Measurements from ENCODE around the gene CATSPER4. TPM values are rescaled to one million over a fixed set of nuclear protein-coding genes. Genes with fewer than 3 reads are reported as not detected.

CATSPER4 gene
- total RNA-seq, 1 donor from 2014 or later = not detected

GRCh38 chr1:26234644-26235370 lies 44.4 kb downstream of the CATSPER4 start:
- DNase-seq (ENCODE audit: extremely low read depth, low read depth, low spot score) = no peak

- DNase-seq (ENCODE audit: extremely low read depth, low read depth, low spot score) = no peak
These were observed 47.0 kb downstream of the CATSPER4 start for GRCh38 chr1:26237230-26237966.

GRCh38 chr1:26239936-26240335 lies 49.5 kb downstream of the CATSPER4 start:
- no peak for DNase-seq (ENCODE audit: extremely low read depth, low read depth, low spot score)

Other genes starting within 250 kb of the CATSPER4 start
- 8.2 and 10.5 TPM in 2 replicates for gene PAFAH2, start 192.5 kb upstream of the CATSPER4 start, total RNA-seq
- 0.06 TPM in 1 of 2 replicates, not detected in the other for gene EXTL1, start 168.8 kb upstream of the CATSPER4 start, total RNA-seq
- gene SLC30A2, start 144.5 kb upstream of the CATSPER4 start, total RNA-seq = not detected in 2 replicates
- not detected in 2 replicates for gene TRIM63, start 123.0 kb upstream of the CATSPER4 start, total RNA-seq
- gene PDIK1L, start 78.8 kb upstream of the CATSPER4 start, total RNA-seq = 1.8 and 5.4 TPM in 2 replicates
- gene FAM110D, start 31.5 kb upstream of the CATSPER4 start, total RNA-seq = 4.1 and 5.8 TPM in 2 replicates
- not detected in 2 replicates for gene C1orf232, start 21.6 kb upstream of the CATSPER4 start, total RNA-seq
- gene ZNF593, start 20.7 kb upstream of the CATSPER4 start, total RNA-seq = 26.5 and 27.2 TPM in 2 replicates
- gene ZNF593OS, start 18.8 kb upstream of the CATSPER4 start, total RNA-seq = not detected in 2 replicates
- gene CNKSR1, start 13.1 kb upstream of the CATSPER4 start, total RNA-seq = 1.0 TPM in 1 of 2 replicates, not detected in the other
- gene CEP85, start 43.6 kb downstream of the CATSPER4 start, total RNA-seq = 7.4 and 7.9 TPM in 2 replicates
- gene SH3BGRL3, start 89.5 kb downstream of the CATSPER4 start, total RNA-seq = 258 and 260 TPM in 2 replicates
- 1.9 and 5.0 TPM in 2 replicates for gene UBXN11, start 116.0 kb downstream of the CATSPER4 start, total RNA-seq
- not detected in 2 replicates for gene CD52, start 127.4 kb downstream of the CATSPER4 start, total RNA-seq
- gene CRYBG2, start 163.5 kb downstream of the CATSPER4 start, total RNA-seq = under 0.01 TPM in 1 of 2 replicates, not detected in the other
- gene ZNF683, start 182.1 kb downstream of the CATSPER4 start, total RNA-seq = not detected in 2 replicates
- 0.05 and 0.06 TPM in 2 replicates for gene LIN28A, start 220.2 kb downstream of the CATSPER4 start, total RNA-seq
- 49.1 and 52.9 TPM in 2 replicates for gene DHDDS, start 241.7 kb downstream of the CATSPER4 start, total RNA-seq

All from glomerular endothelial cell (primary cell).